ENCODE results near the gene IFT52. TPM values are rescaled to one million over a fixed set of nuclear protein-coding genes. Genes with fewer than 3 reads are reported as not detected.

The IFT52 gene
- polyA plus RNA-seq, 3 donors, result 17.6 to 28.1 (median 24.1) TPM

DNA sequence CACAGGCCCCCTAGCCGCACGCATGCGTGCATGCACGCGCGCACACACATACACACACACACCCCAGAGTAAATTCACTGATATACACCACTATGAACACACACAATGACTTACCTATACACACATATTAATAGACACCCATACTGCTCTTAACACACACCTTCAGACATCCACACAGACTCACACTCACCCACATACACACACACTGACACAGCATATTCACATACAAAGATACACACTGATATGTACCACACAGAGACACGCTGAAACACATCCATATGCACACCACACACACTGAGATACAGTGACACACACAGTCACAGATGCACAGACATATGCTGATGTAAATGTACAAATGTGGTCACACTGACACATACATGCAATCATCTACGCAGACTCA lies 26.3 kb upstream of the IFT52 start:
- Histone ChIP-seq H3K79me2 (ENCODE audit: insufficient read depth, low read length) (no peaks in the 10 kb centered on the region), H3K9ac (ENCODE audit: insufficient read depth, low read length, poor library complexity, severe bottlenecking) (no peak overlapping the region), H3K4me1 (ENCODE audit: control insufficient read depth in 1 of 2, insufficient read depth in 2 of 2, low read length in 2 of 2) (no peaks in the 10 kb centered on the region), H4K20me1 (ENCODE audit: insufficient read depth, low read length) (no peaks in the 10 kb centered on the region), H3K4me2 (replicated peaks; ENCODE audit: extremely low read depth, low read length, poor library complexity, severe bottlenecking) (no peak overlapping the region), H3K9me3 (replicated peaks in 1 of 2; ENCODE audit: control insufficient read depth in 1 of 2, insufficient read depth in 1 of 2, low read length in 2 of 2) (no peaks in the 10 kb centered on the region), H3K4me3 (replicated peaks in 1 of 3; ENCODE audit: low read depth in 2 of 3, low read length in 3 of 3) (no peak overlapping the region), H2AFZ (ENCODE audit: insufficient read depth, low read depth, low read length, poor library complexity, severe bottlenecking) (no peak overlapping the region), H3K27ac (ENCODE audit: low read depth in 1 of 2, low read length in 2 of 2) (no peak overlapping the region), H3K27me3 (ENCODE audit: control insufficient read depth in 2 of 2, insufficient read depth in 2 of 2, low read length in 2 of 2) (no peaks in the 10 kb centered on the region), H3K36me3 (replicated peaks in 1 of 2; ENCODE audit: control insufficient read depth in 1 of 2, insufficient read depth in 2 of 2, low read length in 2 of 2) (no peaks in the 10 kb centered on the region)
- peaks cover 0 to 2% (median 0%) of the 10 kb centered on the region in 7 donors for H3K9me3 Mint-ChIP-seq
- no peaks in the 10 kb centered on the region for H3K27me3 Mint-ChIP-seq (ENCODE audit: low read depth in 3 of 3)
- H3K27ac Mint-ChIP-seq, result no peak overlapping the region
- TF ChIP-seq, protein P1, sequence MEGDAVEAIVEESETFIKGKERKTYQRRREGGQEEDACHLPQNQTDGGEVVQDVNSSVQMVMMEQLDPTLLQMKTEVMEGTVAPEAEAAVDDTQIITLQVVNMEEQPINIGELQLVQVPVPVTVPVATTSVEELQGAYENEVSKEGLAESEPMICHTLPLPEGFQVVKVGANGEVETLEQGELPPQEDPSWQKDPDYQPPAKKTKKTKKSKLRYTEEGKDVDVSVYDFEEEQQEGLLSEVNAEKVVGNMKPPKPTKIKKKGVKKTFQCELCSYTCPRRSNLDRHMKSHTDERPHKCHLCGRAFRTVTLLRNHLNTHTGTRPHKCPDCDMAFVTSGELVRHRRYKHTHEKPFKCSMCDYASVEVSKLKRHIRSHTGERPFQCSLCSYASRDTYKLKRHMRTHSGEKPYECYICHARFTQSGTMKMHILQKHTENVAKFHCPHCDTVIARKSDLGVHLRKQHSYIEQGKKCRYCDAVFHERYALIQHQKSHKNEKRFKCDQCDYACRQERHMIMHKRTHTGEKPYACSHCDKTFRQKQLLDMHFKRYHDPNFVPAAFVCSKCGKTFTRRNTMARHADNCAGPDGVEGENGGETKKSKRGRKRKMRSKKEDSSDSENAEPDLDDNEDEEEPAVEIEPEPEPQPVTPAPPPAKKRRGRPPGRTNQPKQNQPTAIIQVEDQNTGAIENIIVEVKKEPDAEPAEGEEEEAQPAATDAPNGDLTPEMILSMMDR (IDR thresholded peaks at IDR 0.05), result no peak
- intact Hi-C loops (cut with micrococcal nuclease), result no loop called here
- 91% methylated on average over 4 of the region's 8 CpGs for WGBS (ENCODE audit: insufficient coverage)
- no peaks in the 10 kb centered on the region for H3K36me3 Mint-ChIP-seq
- DNase-seq, result no peak
- peaks cover 6% of the 10 kb centered on the region for H3K4me1 Mint-ChIP-seq
- no peak overlapping the region for H3K4me3 Mint-ChIP-seq

DNA sequence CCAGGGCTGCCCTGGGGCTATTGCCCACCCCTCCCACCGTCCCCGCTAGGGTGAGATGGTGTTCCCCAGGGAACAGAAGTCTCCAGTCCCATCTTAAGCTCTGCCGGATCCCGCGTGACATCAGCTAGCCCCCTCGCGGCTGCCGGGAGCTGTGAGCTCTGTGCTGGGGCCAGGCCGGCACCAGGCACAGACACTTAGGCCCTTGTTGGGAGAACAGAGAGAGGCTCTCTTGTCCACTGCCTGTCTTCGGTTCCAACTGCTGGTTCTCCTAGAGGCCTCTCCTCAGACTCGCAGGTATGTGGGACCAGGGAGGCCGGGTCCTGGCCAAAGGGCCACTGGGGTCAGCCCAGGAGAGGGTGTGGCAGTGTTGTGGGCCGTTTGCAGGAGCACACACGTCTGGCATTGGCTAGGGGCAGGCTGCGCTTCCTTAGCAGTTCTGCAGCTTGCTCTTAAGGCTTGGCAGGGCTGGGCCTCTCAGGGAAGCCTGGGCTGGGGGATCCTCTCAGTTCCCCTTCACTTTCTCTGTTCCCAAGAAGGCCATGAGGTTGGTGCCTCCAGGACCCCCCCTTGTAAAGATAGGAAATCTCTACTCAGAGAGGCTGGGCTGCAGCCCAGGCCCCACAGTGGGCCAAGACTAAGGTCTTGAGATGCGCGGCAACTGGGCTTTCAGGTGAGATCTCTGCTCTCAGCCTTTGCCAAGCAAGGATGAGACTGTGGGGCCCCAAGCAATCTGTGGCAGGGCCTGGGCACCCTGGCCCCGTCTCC lies 25.6 kb upstream of the IFT52 start:
- TF ChIP-seq, protein P1 (IDR thresholded peaks at IDR 0.05), result no peak
- Histone ChIP-seq H3K79me2 (ENCODE audit: insufficient read depth, low read length) (no peaks in the 10 kb centered on the region), H3K9ac (ENCODE audit: insufficient read depth, low read length, poor library complexity, severe bottlenecking) (no peak overlapping the region), H3K4me1 (ENCODE audit: control insufficient read depth in 1 of 2, insufficient read depth in 2 of 2, low read length in 2 of 2) (no peaks in the 10 kb centered on the region), H2AFZ (ENCODE audit: insufficient read depth, low read depth, low read length, poor library complexity, severe bottlenecking) (no peak overlapping the region), H3K27ac (ENCODE audit: low read depth in 1 of 2, low read length in 2 of 2) (no peak overlapping the region), H4K20me1 (ENCODE audit: insufficient read depth, low read length) (no peaks in the 10 kb centered on the region), H3K4me2 (replicated peaks; ENCODE audit: extremely low read depth, low read length, poor library complexity, severe bottlenecking) (no peak overlapping the region), H3K27me3 (ENCODE audit: control insufficient read depth in 2 of 2, insufficient read depth in 2 of 2, low read length in 2 of 2) (no peaks in the 10 kb centered on the region), H3K36me3 (replicated peaks in 1 of 2; ENCODE audit: control insufficient read depth in 1 of 2, insufficient read depth in 2 of 2, low read length in 2 of 2) (no peaks in the 10 kb centered on the region), H3K9me3 (replicated peaks in 1 of 2; ENCODE audit: control insufficient read depth in 1 of 2, insufficient read depth in 1 of 2, low read length in 2 of 2) (no peaks in the 10 kb centered on the region), H3K4me3 (replicated peaks in 1 of 3; ENCODE audit: low read depth in 2 of 3, low read length in 3 of 3) (no peak overlapping the region)
- 91% methylated on average over 17 of the region's 18 CpGs for WGBS (ENCODE audit: insufficient coverage)
- Mint-ChIP-seq H3K27ac (peak overlapping the region in 1 of 7 donors; percentile 43), H3K4me1 (peaks cover 6% of the 10 kb centered on the region), H3K27me3 (ENCODE audit: low read depth in 3 of 3) (no peaks in the 10 kb centered on the region), H3K36me3 (no peaks in the 10 kb centered on the region), H3K9me3 (peaks cover 0 to 2% (median 0%) of the 10 kb centered on the region in 7 donors), H3K4me3 (no peak overlapping the region)
- DNase-seq, result no peak
- intact Hi-C loops (cut with micrococcal nuclease), result no loop called here

Data from CD14-positive monocyte (primary cell).